Endothelial cell of umbilical vein (primary cell): Measurements from ENCODE around the gene ZNF629. TPM values are rescaled to one million over a fixed set of nuclear protein-coding genes. Genes with fewer than 3 reads are reported as not detected.

Source experiments
- BruUV-seq: library from RNA; stranded (reverse); fragments of 400-500 nt; replicated peaks from 2 replicates; lab custom pipeline; 2021; lab: Mats Ljungman, UMichigan
- CTCF ChIA-PET: fragments of 300-600, 350-600 bp; sonication (Branson Sonifier 250); formaldehyde crosslinking; loops from one replicate; lab custom pipeline; 2021; ENCODE audit warnings: antibody characterized with exemption, inconsistent platforms; lab: Charles Lee
- POLR2A ChIA-PET: fragments of 300-600, 350-600 bp; sonication (Branson Sonifier 250); formaldehyde crosslinking; loops from one replicate; lab custom pipeline; 2021; ENCODE audit warnings: antibody characterized with exemption, inconsistent platforms; lab: Charles Lee
- DNase-seq: peaks from one replicate; pipeline ENCODE4 v3.0.0-alpha.2; 2011; ENCODE audit warnings: low read depth, low spot score
- FAIRE-seq: peaks from 2 replicates; lab custom pipeline; 2011; peaks lifted over from hg19 to GRCh38; lab: Jason Lieb, UNC
- H2AFZ ChIP-seq: 2 replicates; pipeline ENCODE4 v1.6.0; 2012; ENCODE audit warnings: low read depth, low read length, control low read depth, inconsistent platforms
- H3K27ac ChIP-seq: 2 replicates; pipeline ENCODE4 v1.5.1; 2011; ENCODE audit warnings: low read depth, mild to moderate bottlenecking, control low read depth, low read length, moderate library complexity; ENCODE audit not compliant: insufficient read depth
- H3K27me3 ChIP-seq, 2 experiments: 2 replicates each; pipeline versions ENCODE4 v1.6.0 to v1.6.1; 2011; ENCODE audit warnings: low read length in 2 of 2, mixed read lengths in 1 of 2; ENCODE audit not compliant: control insufficient read depth in 2 of 2, insufficient read depth in 2 of 2
- H3K36me3 ChIP-seq, 2 experiments: 2 replicates in 1 of 2; 3 replicates in 1 of 2; pipeline ENCODE4 v1.5.1; 2011; ENCODE audit warnings: low read length in 2 of 2, mild to moderate bottlenecking in 1 of 2, moderate library complexity in 1 of 2; ENCODE audit not compliant: control insufficient read depth in 2 of 2, insufficient read depth in 2 of 2; ENCODE audit errors: extremely low read depth in 1 of 2
- H3K4me1 ChIP-seq: 3 replicates; pipeline ENCODE4 v1.5.1; 2011; ENCODE audit warnings: mild to moderate bottlenecking, low read length; ENCODE audit not compliant: control insufficient read depth, insufficient read depth; ENCODE audit errors: extremely low read depth
- H3K4me2 ChIP-seq: 2 replicates; pipeline ENCODE4 v1.6.1; 2011; ENCODE audit warnings: low read length, control low read depth, mixed read lengths; ENCODE audit not compliant: insufficient read depth
- H3K4me3 ChIP-seq, 3 experiments: fragments of 200-600 bp in 1 of 3; sonication (generic), shearing (Covaris generic) in 1 of 3; replicated peaks in 1 of 3; 2 replicates each; pipeline ENCODE4 v1.5.1; 2011 to 2016; ENCODE audit warnings: control low read depth in 3 of 3, low read length in 3 of 3, mild to moderate bottlenecking in 2 of 3, inconsistent platforms in 1 of 3, low read depth in 1 of 3, moderate library complexity in 1 of 3; ENCODE audit not compliant: insufficient read depth in 1 of 3
- H3K79me2 ChIP-seq: 2 replicates; pipeline ENCODE4 v1.6.0; 2012; ENCODE audit warnings: low read length, inconsistent platforms; ENCODE audit not compliant: control insufficient read depth, insufficient read depth
- H3K9ac ChIP-seq: replicated peaks from 2 replicates; pipeline ENCODE3; 2011; ENCODE audit warnings: low read length, control low read depth; ENCODE audit not compliant: insufficient read depth; ENCODE audit errors: extremely low read depth
- H3K9me1 ChIP-seq: replicated peaks from 3 replicates; pipeline ENCODE4 v1.6.0; 2011; ENCODE audit warnings: mild to moderate bottlenecking, low read length; ENCODE audit not compliant: control insufficient read depth, insufficient read depth; ENCODE audit errors: extremely low read depth
- H3K9me3 ChIP-seq: replicated peaks from 2 replicates; pipeline ENCODE4 v1.5.1; 2012; ENCODE audit warnings: low read length, inconsistent platforms; ENCODE audit not compliant: control insufficient read depth, insufficient read depth
- H4K20me1 ChIP-seq: replicated peaks from 2 replicates; pipeline ENCODE3; 2011; ENCODE audit warnings: mild to moderate bottlenecking, low read length; ENCODE audit not compliant: control insufficient read depth, insufficient read depth; ENCODE audit errors: extremely low read depth
- CTCF ChIP-seq, 2 donors: IDR thresholded peaks; 1 replicate in 1 of 2; 2 replicates in 1 of 2; pipeline ENCODE4 v1.5.1; 2011; ENCODE audit warnings: low read length in 2 of 2, mild to moderate bottlenecking in 2 of 2, moderate library complexity in 2 of 2, control low read depth in 1 of 2, inconsistent platforms in 1 of 2, low read depth in 1 of 2; ENCODE audit not compliant: insufficient read depth in 1 of 2; ENCODE audit errors: extremely low read depth in 1 of 2
- EZH2 ChIP-seq: IDR thresholded peaks from 2 replicates; pipeline ENCODE4 v1.6.1; 2012; ENCODE audit warnings: borderline replicate concordance, low read depth, mild to moderate bottlenecking, moderate library complexity, low read length, inconsistent platforms; ENCODE audit not compliant: severe bottlenecking
- FOS ChIP-seq: IDR thresholded peaks from 2 replicates; pipeline ENCODE4 v1.6.1; 2011; ENCODE audit warnings: mild to moderate bottlenecking, low read length, moderate library complexity, borderline replicate concordance; ENCODE audit not compliant: insufficient read depth
- dilution Hi-C: fragments of 300-500 bp; cut with MboI; formaldehyde crosslinking; loops from one replicate; pipeline ENCODE4 v1.15.0; 2019; ENCODE audit warnings: low sequenced_read_pairs; ENCODE audit not compliant: extremely low pct_ligation_motif_present
- intact Hi-C: fragments of 100-400 bp; cut with micrococcal nuclease; formaldehyde crosslinking; loops from one replicate; pipeline ENCODE4 v1.10.0; 2022
- polyA plus RNA-seq, 4 experiments: library from polyadenylated mRNA; depleted of rRNA in 3 of 4; stranded (reverse) in 3 of 4; unstranded in 1 of 4; fragments of >200 nt; gene quantifications; 2 replicates each; pipeline versions ENCODE4 v1.2.1 to v1.2.3, GENCODE V29; 2011 to 2012; ENCODE audit warnings: missing spikeins in 1 of 4
- total RNA-seq: library from RNA; stranded (reverse); gene quantifications from 2 replicates; pipeline ENCODE4 v1.2.3, GENCODE V29; 2021

Gene ZNF629
- total and polyA plus RNA-seq, 2 donors (not counting 3 experiments of a cell fraction or from before 2014, with no cell fraction given) = 5.2 to 11.2 TPM

GRCh38 chr16:30785126-30786106, 1.6 kb downstream of the ZNF629 start:
- peaks cover 0 to 19% of the 10 kb centered on the region in 2 experiments for H3K36me3 ChIP-seq
- ChIA-PET CTCF (interaction anchor here (1.3 kb wide), 1 partner anchor 29 kb away, joined by 4 read pairs; no protein-coding TSS in a partner anchor), POLR2A (interaction anchor here (0.5 kb wide), 1 partner anchor 15 kb away, joined by 5 read pairs; no protein-coding TSS in a partner anchor)
- H3K9me1 ChIP-seq = no peaks in the 10 kb centered on the region
- peak overlapping the region in 2 of 3 experiments; percentile 67 to 70 for H3K4me3 ChIP-seq
- no peak overlapping the region for H2AFZ ChIP-seq
- H3K9me3 ChIP-seq = no peaks in the 10 kb centered on the region
- TF ChIP-seq CTCF (IDR thresholded peaks at IDR 0.05; ENCODE audit: extremely low read depth in 1 of 2, insufficient read depth in 1 of 2, low read depth in 1 of 2, low read length in 2 of 2) = no peak
- TF ChIP-seq EZH2 = no peak
- no peak for TF ChIP-seq FOS
- FAIRE-seq (no peak), DNase-seq (no peak)
- peaks cover 14% of the 10 kb centered on the region for H3K4me1 ChIP-seq
- peak overlapping the region; percentile 80 for H3K9ac ChIP-seq
- no peak overlapping the region for H3K27ac ChIP-seq
- dilution Hi-C loops (no loop called here), intact Hi-C loops (loop anchor here (1.0 kb wide), 2 partner anchors 9 to 136 kb away; no protein-coding TSS in a partner anchor)
- H3K27me3 ChIP-seq = no peaks in the 10 kb centered on the region
- H4K20me1 ChIP-seq = no peaks in the 10 kb centered on the region
- TSS peak; percentile 20 for BruUV-seq
- H3K4me2 ChIP-seq = peak overlapping the region; percentile 87
- H3K79me2 ChIP-seq = peaks cover 10% of the 10 kb centered on the region
